Body of pancreas (tissue), 4 donors: Measurements from ENCODE around the gene KRTAP1-1. TPM values are rescaled to one million over a fixed set of nuclear protein-coding genes. Genes with fewer than 3 reads are reported as not detected.
"Not testable (repeated sequence)": the region's sequence is repeated elsewhere in the genome, so short reads cannot be mapped to it uniquely, and the experiment has no call there.

ENCODE experiments used
- ATAC-seq: fragments of 150-250 bp; one replicate; pipeline ENCODE4 v1.9.1; 2016
- DNase-seq, 4 donors: peaks; one replicate each; pipeline ENCODE4 v3.0.0-alpha.2; 2019
- H3K27ac ChIP-seq, 4 donors: fragments of 200-600 bp; sonication (generic); 1 replicate in 3 of 4; 2 replicates in 1 of 4; pipeline versions ENCODE4 v1.5.1 to v1.6.1; 2016 to 2019; ENCODE audit warnings: mild to moderate bottlenecking in 1 of 4, mixed read lengths in 1 of 4, moderate library complexity in 1 of 4
- H3K27me3 ChIP-seq, 2 donors: fragments of 200-600 bp; sonication (generic); one replicate each; pipeline ENCODE4 v1.6.0; 2016; ENCODE audit warnings: mild to moderate bottlenecking in 1 of 2
- H3K36me3 ChIP-seq, 2 donors: fragments of 200-600 bp; sonication (generic); replicated peaks in 1 of 2; 2 replicates each; pipeline ENCODE4 v1.5.1; 2016; ENCODE audit warnings: low read depth in 2 of 2; ENCODE audit not compliant: insufficient read depth in 1 of 2
- H3K4me1 ChIP-seq: fragments of 200-600 bp; sonication (generic); one replicate; pipeline ENCODE4 v1.6.0; 2016
- H3K4me3 ChIP-seq, 2 donors: fragments of 200-600 bp; sonication (generic); 1 replicate in 1 of 2; 2 replicates in 1 of 2; pipeline ENCODE4 v1.5.1; 2016 to 2019
- H3K9me3 ChIP-seq, 3 donors: fragments of 200-600 bp; sonication (generic); 1 replicate in 2 of 3; 2 replicates in 1 of 3; pipeline ENCODE4 v1.5.1; 2016
- POLR2A ChIP-seq, 3 donors: fragments of 450-650 bp; IDR thresholded peaks; one replicate each; pipeline ENCODE4 v1.6.1; 2016; ENCODE audit warnings: antibody characterized with exemption in 3 of 3, mild to moderate bottlenecking in 2 of 3
- WGBS, 2 donors: methylation state at CpG; one replicate each; pipeline ENCODE4 v1.1.5; 2017; 5-methylcytosine and 5-hydroxymethylcytosine counted together
- intact Hi-C: fragments of 100-400 bp; cut with DNase I; formaldehyde crosslinking; loops from one replicate; pipeline ENCODE4 v1.15.1; 2023
- total RNA-seq, 2 donors: library from RNA; depleted of rRNA; stranded (reverse); fragments of >200 nt; gene quantifications; one replicate each; pipeline ENCODE4 v1.1.0, GENCODE V29; 2016
- TF ChIP-seq, protein P1 (sequence below), 7 experiments: fragments of 450-650 bp in 4 of 7; fragments of 200-600 bp in 3 of 7; sonication (generic) in 3 of 7; IDR thresholded peaks; one replicate each; pipeline ENCODE4 v1.5.1; 2016 to 2019; ENCODE audit warnings: antibody characterized with exemption in 7 of 7

The KRTAP1-1 gene
- total RNA-seq, 2 donors from 2014 or later, result not detected

DNA sequence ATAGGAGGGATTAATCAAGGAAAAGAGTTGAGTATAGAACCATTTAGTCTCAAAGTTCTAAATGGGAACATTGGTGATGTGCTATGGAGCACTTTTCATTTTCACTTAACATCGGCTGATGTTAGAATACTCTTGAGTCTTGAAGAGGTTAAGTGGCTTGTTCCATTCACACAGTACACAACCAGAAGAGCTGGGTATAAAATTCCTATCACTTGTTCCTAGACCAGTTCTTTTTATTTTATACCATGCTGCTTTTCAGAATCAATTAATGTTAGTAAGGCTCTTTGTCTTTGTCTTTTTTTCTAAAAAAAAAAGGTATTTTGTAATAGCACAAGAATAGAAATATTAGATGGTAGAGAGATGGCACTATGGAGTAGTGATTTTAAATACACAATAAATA lies 1.7 kb upstream of the KRTAP1-1 start:
- intact Hi-C loops, result no loop called here
- H3K4me3 ChIP-seq, result no peak overlapping the region
- DNase-seq (no peak), ATAC-seq (no peak)
- 96 to 100% methylated on average over 1 of the region's 1 CpG for WGBS, 2 donors
- H3K4me1 ChIP-seq, result peaks cover 13% of the 10 kb centered on the region
- no peaks in the 10 kb centered on the region for H3K9me3 ChIP-seq
- no peak overlapping the region for H3K27ac ChIP-seq
- no peaks in the 10 kb centered on the region for H3K36me3 ChIP-seq
- H3K27me3 ChIP-seq, result no peaks in the 10 kb centered on the region
- TF ChIP-seq, protein P1, sequence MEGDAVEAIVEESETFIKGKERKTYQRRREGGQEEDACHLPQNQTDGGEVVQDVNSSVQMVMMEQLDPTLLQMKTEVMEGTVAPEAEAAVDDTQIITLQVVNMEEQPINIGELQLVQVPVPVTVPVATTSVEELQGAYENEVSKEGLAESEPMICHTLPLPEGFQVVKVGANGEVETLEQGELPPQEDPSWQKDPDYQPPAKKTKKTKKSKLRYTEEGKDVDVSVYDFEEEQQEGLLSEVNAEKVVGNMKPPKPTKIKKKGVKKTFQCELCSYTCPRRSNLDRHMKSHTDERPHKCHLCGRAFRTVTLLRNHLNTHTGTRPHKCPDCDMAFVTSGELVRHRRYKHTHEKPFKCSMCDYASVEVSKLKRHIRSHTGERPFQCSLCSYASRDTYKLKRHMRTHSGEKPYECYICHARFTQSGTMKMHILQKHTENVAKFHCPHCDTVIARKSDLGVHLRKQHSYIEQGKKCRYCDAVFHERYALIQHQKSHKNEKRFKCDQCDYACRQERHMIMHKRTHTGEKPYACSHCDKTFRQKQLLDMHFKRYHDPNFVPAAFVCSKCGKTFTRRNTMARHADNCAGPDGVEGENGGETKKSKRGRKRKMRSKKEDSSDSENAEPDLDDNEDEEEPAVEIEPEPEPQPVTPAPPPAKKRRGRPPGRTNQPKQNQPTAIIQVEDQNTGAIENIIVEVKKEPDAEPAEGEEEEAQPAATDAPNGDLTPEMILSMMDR (IDR thresholded peaks at IDR 0.05), result no peak
- no peak for TF ChIP-seq POLR2A (IDR thresholded peaks at IDR 0.05)

DNA sequence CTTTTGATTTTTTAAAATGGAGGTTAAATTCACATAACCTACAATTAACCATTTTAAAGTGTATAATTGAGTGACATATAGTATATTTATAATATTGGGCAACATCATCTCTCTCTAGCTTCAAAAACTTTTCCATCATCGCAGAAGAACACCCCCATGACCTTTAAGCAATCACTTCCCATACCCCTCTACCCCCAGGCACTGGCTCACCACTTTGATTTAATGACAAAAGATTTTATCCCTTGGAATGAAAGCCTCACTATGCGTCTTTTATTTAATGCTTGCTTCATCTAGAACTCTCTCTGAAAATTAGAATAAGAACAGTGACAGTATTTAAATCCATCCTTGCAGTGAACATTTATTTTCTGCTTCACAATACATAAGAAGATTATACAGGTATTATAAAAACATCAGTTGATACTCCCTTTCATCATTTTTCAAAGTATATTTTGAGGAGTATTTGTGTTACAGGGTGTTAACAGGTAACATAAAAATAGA lies 3.3 kb downstream of the KRTAP1-1 start:
- no peak overlapping the region for H3K27ac ChIP-seq
- ATAC-seq (no peak), DNase-seq (no peak)
- intact Hi-C loops, result no loop called here
- no peaks in the 10 kb centered on the region for H3K36me3 ChIP-seq
- WGBS, 2 donors, result 66 to 79% methylated on average over 2 of the region's 2 CpGs
- no peak overlapping the region for H3K4me3 ChIP-seq
- H3K4me1 ChIP-seq, result peaks cover 13% of the 10 kb centered on the region
- no peaks in the 10 kb centered on the region for H3K9me3 ChIP-seq
- no peak for TF ChIP-seq POLR2A (IDR thresholded peaks at IDR 0.05)
- TF ChIP-seq, protein P1 (IDR thresholded peaks at IDR 0.05), result no peak
- no peaks in the 10 kb centered on the region for H3K27me3 ChIP-seq

DNA sequence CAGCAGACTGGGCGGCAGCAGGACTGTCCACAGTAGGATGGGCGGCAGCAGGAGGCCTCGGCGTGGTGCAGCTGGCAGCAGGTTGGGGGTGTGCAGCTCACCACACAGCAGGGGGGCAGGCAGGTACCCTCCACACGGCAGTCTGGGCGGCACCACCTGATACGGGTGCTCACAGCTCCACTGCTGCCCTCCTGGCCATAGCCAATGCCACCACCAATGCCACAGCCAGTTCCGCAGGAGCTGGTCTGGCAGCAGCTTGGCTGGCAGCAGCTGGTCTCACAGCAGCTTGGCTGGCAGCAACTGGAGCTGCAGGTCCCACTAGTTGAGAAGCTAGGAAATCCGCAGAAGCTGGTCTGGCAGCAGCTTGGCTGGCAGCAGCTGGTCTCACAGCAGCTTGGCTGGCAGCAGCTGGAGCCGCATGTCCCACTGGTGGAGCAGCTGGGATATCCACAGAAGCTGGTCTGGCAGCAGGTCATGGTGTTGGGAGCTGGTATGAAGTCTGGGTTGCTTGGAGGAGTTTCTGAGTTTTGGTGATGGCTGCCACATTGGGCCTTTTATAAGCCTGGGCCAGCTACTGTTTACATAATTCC lies 6.8 kb downstream of the KRTAP1-1 start, which contains the start of gene KRTAP1-3:
TSS of gene KRTAP1-3 (minus strand) at position 529 of the 590 bp plus-strand sequence. CDS start at position 476, 53 bp downstream.
- ATAC-seq, DNase-seq: not testable (repeated sequence)
- WGBS, 2 donors, result 87 to 89% methylated on average over 7 to 10 of the region's 10 CpGs

DNA sequence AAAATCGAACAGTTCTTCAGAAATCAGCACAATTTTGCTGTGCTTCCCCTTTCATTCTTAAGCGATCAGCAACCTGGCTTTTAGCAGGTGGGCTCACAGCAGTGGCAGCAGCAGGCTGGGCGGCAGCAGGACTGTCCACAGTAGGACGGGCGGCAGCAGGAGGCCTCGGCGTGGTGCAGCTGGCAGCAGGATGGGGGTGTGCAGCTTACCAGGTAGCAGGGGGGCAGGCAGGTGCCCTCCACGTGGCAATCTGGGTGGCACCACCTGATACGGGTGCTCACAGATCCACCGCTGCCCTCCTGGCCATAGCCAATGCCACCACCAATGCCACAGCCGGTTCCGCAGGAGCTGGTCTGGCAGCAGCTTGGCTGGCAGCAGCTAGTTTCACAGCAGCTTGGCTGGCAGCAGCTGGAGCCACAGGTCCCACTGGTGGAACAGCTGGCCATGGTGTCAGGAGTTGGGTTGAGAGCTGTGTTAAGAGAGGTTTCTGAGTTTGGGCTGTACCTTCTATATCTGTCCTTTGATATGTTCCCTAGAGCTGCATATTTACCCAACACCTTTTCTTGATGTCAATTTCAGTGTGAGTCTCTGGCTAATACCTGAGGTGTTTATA lies 11.5 kb downstream of the KRTAP1-1 start, which contains the start of gene KRTAP1-4:
TSS of gene KRTAP1-4 (minus strand) at position 563 of the 613 bp plus-strand sequence. CDS start at position 446, 117 bp downstream.
- H3K36me3 ChIP-seq, result no peaks in the 10 kb centered on the region
- intact Hi-C loops, result no loop called here
- H3K27ac ChIP-seq, result no peak within 1 kb of the TSS
- H3K4me1 ChIP-seq, result no peaks in the 10 kb centered on the region
- H3K27me3 ChIP-seq, result no peaks in the 10 kb centered on the region
- 74 to 77% methylated on average over 5 to 12 of the region's 12 CpGs for WGBS, 2 donors
- no peaks in the 10 kb centered on the region for H3K9me3 ChIP-seq
- no peak for ATAC-seq
- no peak for TF ChIP-seq POLR2A (IDR thresholded peaks at IDR 0.05)
- TF ChIP-seq, protein P1 (IDR thresholded peaks at IDR 0.05), result no peak
- no peak within 1 kb of the TSS for H3K4me3 ChIP-seq
- DNase-seq, result peak in 1 of 4 donors; percentile 15

More for the DNA sequence above, 6.8 kb downstream of the KRTAP1-1 start, which contains the start of gene KRTAP1-3:
- H3K36me3 ChIP-seq, H3K9me3 ChIP-seq, intact Hi-C loops, H3K27ac ChIP-seq, H3K27me3 ChIP-seq, H3K4me3 ChIP-seq, H3K4me1 ChIP-seq: not testable (repeated sequence)

DNA sequence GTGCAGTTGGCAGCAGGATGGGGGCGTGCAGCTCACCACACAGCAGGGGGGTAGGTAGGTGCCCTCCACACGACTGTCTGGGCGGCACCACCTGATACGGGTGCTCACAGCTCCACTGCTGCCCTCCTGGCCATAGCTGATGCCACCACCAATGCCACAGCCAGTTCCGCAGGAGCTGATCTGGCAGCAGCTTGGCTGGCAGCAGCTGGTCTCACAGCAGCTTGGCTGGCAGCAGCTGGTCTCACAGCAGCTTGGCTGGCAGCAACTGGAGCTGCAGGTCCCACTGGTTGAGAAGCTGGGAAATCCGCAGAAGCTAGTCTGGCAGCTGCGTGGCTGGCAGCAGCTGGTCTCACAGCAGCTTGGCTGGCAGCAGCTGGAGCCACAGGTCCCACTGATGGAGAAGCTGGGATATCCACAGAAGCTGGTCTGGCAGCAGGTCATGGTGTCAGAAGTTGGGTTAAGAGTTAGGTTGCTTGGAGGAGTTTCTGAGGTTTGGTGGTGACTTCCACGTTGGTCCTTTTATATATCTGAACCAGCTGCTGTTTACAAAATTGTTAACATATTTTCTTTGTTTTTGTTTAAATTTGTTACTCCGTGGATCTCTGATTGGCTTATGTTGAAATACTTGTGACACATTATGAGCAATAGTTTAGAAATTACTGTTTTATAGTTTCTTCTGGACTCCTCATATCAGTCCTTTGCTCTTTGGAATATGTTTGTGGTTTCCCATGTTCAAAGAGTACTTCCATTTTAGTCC lies 14.4 kb downstream of the KRTAP1-1 start, which contains the start of gene KRTAP1-5:
TSS of gene KRTAP1-5 (minus strand) at position 494 of the 757 bp plus-strand sequence. CDS start at position 441, 53 bp downstream.
- ATAC-seq (no peak), DNase-seq (peak in 2 of 4 donors; percentile 39 to 45)
- Histone ChIP-seq H3K36me3 (no peaks in the 10 kb centered on the region), H3K27me3 (no peaks in the 10 kb centered on the region), H3K27ac (no peak within 1 kb of the TSS), H3K4me1 (no peaks in the 10 kb centered on the region), H3K4me3 (no peak within 1 kb of the TSS), H3K9me3 (no peaks in the 10 kb centered on the region)
- no peak for TF ChIP-seq POLR2A (IDR thresholded peaks at IDR 0.05)
- TF ChIP-seq, protein P1 (IDR thresholded peaks at IDR 0.05), result no peak
- intact Hi-C loops, result no loop called here
- 53 to 64% methylated on average over 5 to 9 of the region's 9 CpGs for WGBS, 2 donors
